Measurements from ENCODE around the gene CHD2. TPM values are rescaled to one million over a fixed set of nuclear protein-coding genes. Genes with fewer than 3 reads are reported as not detected.

Gene CHD2
- total RNA-seq, 2 experiments from 2014 or later = 92.8 to 95.7 TPM

DNA sequence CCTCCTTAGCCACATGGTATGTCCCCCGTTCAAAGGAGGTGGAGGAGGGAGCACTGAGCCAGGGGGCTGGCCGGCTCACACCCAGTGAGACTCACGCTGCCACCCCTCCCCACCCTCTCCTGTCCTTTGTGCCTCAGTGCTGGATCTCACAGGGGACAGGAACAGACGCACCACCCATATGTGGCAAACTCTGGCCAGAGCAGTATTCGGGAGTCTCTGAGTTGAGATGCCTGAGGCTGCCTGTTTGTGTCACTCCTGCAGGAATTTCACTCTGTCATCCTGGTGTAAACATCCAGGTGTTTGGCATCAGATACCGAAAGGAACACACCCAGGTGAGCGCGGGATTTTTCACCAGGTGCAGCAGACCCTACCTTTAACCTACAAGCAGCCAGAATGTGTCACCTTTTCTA lies 163.1 kb downstream of the CHD2 start:
- H3K36me3 Mint-ChIP-seq = no peaks in the 10 kb centered on the region
- H3K27ac Mint-ChIP-seq = no peak overlapping the region
- no peaks in the 10 kb centered on the region for H3K9me3 Mint-ChIP-seq
- H3K4me1 Mint-ChIP-seq = peaks cover 1% of the 10 kb centered on the region
- no peak overlapping the region for H3K4me3 Mint-ChIP-seq
- H3K27me3 Mint-ChIP-seq = peaks cover 10% of the 10 kb centered on the region
- no peak for DNase-seq

GRCh38 chr15:93063796-93064690 lies 163.9 kb downstream of the CHD2 start:
- Mint-ChIP-seq H3K36me3 (no peaks in the 10 kb centered on the region), H3K27ac (no peak overlapping the region), H3K4me3 (no peak overlapping the region), H3K4me1 (peaks cover 1% of the 10 kb centered on the region), H3K27me3 (peaks cover 10% of the 10 kb centered on the region), H3K9me3 (no peaks in the 10 kb centered on the region)
- no peak for DNase-seq

GRCh38 chr15:93065641-93066045 lies 165.5 kb downstream of the CHD2 start:
- no peak for DNase-seq
- Mint-ChIP-seq H3K27me3 (peaks cover 19% of the 10 kb centered on the region), H3K4me1 (peaks cover 1% of the 10 kb centered on the region), H3K4me3 (no peak overlapping the region), H3K9me3 (no peaks in the 10 kb centered on the region), H3K36me3 (no peaks in the 10 kb centered on the region), H3K27ac (no peak overlapping the region)

DNA sequence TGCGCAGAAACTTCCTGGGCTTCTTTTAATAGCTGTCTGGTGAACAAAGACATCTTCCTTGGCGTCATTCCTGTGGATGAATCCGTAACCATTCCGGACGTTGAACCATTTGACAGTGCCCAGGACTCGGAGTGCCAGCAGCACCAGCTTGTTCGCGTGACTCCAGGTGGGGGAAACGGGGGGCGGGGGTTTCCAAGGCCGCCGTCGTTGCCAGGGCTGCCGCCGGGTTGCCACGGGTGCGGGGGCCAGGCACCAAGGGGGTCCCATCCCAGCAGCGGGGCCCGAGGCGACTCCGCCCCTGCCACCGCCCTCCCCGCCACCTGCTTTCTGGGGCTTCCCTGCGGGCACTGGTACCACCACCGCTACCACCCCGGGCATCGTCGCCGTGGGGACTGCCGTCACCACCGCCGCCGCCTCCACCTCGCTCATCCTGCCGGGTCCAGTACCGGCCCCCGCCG lies 166.1 kb downstream of the CHD2 start:
- Mint-ChIP-seq H3K4me1 (peaks cover 1% of the 10 kb centered on the region), H3K4me3 (no peak overlapping the region), H3K9me3 (no peaks in the 10 kb centered on the region), H3K27me3 (peaks cover 25% of the 10 kb centered on the region), H3K27ac (no peak overlapping the region), H3K36me3 (no peaks in the 10 kb centered on the region)
- DNase-seq = no peak

DNA sequence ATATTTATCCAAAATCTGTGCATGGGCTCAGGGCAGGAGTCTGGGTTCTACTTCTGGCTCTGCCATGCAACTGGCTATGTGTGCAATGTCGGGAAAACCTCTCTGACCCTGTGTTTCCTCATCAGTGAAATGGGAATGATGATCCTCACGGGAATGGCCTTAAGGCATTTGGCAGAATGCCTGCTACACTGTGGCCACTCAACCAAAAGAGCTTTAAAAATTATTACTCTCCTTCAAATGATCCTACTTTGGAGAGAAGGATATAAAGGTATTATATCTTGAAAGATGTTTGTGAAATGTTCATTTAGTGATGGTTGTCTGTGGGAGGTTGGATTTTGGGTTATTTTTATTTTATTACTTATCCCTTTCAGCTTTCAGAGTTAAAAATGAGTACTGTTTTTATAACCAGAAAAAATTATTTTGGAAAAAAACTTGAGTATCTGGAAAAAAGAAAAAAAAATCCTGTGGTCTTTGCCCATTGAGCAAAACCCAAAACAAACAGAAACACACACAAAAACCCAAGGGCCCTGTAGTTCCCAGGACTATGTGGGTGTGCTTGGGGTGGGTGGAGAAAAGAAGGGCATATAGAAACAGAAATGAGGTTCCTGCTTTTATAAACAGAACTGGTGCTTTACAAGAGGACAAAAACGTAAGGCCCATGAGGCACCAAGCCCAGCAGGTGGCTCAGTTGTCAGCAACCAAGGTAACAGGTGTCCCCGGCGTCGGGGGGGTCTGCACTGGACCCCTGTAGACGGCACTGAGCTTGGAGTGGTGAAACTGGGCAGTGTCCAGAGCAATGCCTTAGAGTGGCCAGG lies 166.9 kb downstream of the CHD2 start:
- H3K4me3 Mint-ChIP-seq = no peak overlapping the region
- DNase-seq = no peak
- H3K4me1 Mint-ChIP-seq = peaks cover 2% of the 10 kb centered on the region
- H3K27ac Mint-ChIP-seq = no peak overlapping the region
- H3K27me3 Mint-ChIP-seq = peaks cover 33% of the 10 kb centered on the region
- H3K9me3 Mint-ChIP-seq = no peaks in the 10 kb centered on the region
- no peaks in the 10 kb centered on the region for H3K36me3 Mint-ChIP-seq

- Mint-ChIP-seq H3K9me3 (no peaks in the 10 kb centered on the region), H3K4me3 (no peak overlapping the region), H3K27ac (no peak overlapping the region), H3K27me3 (peaks cover 39% of the 10 kb centered on the region), H3K4me1 (peaks cover 4% of the 10 kb centered on the region), H3K36me3 (no peaks in the 10 kb centered on the region)
- DNase-seq = no peak
These were observed 167.5 kb downstream of the CHD2 start for GRCh38 chr15:93067649-93068085.

GRCh38 chr15:93068581-93069199 lies 168.6 kb downstream of the CHD2 start:
- Mint-ChIP-seq H3K9me3 (no peaks in the 10 kb centered on the region), H3K27ac (no peak overlapping the region), H3K4me1 (peaks cover 8% of the 10 kb centered on the region), H3K4me3 (no peak overlapping the region), H3K27me3 (peaks cover 44% of the 10 kb centered on the region), H3K36me3 (no peaks in the 10 kb centered on the region)
- DNase-seq = no peak

GRCh38 chr15:93070132-93070531 lies 170.0 kb downstream of the CHD2 start:
- DNase-seq = no peak
- no peaks in the 10 kb centered on the region for H3K36me3 Mint-ChIP-seq
- no peak overlapping the region for H3K27ac Mint-ChIP-seq
- H3K4me3 Mint-ChIP-seq = no peak overlapping the region
- peaks cover 8% of the 10 kb centered on the region for H3K4me1 Mint-ChIP-seq
- peaks cover 52% of the 10 kb centered on the region for H3K27me3 Mint-ChIP-seq
- H3K9me3 Mint-ChIP-seq = no peaks in the 10 kb centered on the region

DNA sequence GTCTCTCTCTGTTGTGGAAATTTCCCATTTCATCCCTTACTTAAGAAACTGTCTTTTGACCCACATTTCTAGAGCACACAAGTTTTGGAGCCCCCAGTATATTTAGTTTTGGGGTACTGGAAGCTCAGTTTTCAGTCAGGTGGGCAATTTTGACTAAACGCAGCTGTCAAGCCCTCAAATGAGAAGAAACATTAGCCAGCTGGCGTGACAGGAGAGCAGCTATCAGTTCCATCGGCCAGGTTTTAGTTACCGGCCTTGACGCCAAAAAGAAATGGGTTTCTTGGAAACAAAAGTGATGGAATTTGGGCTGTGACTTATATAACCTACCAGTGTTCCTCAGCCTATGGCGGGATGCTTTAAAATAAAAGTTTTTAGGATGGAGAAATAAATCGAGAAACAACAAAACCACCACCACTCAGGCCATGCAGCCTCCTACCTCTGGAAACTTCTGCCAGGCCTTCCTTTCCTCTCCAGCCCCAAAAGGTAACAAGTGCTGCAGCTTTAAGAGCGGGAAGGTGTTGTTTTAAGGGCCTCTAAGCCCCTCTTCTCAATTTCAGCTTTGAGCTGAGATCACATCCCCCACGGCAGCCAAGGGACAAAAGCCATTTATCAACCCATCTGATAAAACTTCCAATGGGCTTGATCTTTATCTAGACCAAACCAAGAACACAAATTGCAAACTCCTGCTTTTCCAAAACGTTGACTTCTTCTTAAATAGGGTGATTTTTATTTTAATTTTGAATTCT lies 170.6 kb downstream of the CHD2 start:
- DNase-seq = no peak
- H3K4me3 Mint-ChIP-seq = no peak overlapping the region

DNA sequence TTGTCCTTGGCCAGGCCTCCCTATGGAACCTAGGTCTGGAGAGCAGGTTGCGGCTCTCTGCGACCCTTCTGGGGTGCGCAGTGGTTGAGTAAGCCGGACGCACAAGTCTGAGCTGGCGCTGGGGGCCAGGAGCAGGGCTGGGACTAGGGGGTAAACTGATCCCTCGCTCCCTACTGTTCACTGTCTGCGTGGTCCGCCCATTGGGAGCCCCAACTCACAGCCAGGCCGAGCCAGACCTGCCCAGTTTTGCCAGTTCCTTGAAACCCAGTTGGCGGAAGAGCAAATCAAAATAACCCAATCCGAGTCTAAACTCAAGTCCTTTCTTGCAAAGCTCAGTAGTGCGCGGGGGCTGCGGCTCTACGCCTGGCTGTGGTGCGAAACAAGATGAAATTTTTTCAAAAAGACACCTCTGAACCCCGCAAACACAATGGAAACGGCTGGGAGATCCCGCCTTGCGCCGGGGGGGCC lies 171.4 kb downstream of the CHD2 start:
- Mint-ChIP-seq H3K4me3 (no peak overlapping the region), H3K4me1 (peaks cover 8% of the 10 kb centered on the region), H3K27me3 (peaks cover 64% of the 10 kb centered on the region), H3K9me3 (no peaks in the 10 kb centered on the region), H3K27ac (no peak overlapping the region), H3K36me3 (no peaks in the 10 kb centered on the region)
- no peak for DNase-seq

More for the DNA sequence above, 170.6 kb downstream of the CHD2 start:
- Mint-ChIP-seq H3K36me3 (no peaks in the 10 kb centered on the region), H3K27ac (no peak overlapping the region), H3K9me3 (no peaks in the 10 kb centered on the region), H3K4me1 (peaks cover 8% of the 10 kb centered on the region), H3K27me3 (peaks cover 57% of the 10 kb centered on the region)

- Mint-ChIP-seq H3K36me3 (no peaks in the 10 kb centered on the region), H3K4me1 (peaks cover 8% of the 10 kb centered on the region), H3K9me3 (no peaks in the 10 kb centered on the region), H3K27ac (no peak overlapping the region), H3K27me3 (peaks cover 70% of the 10 kb centered on the region), H3K4me3 (peak overlapping the region; percentile 52)
- DNase-seq = no peak
These were observed 171.9 kb downstream of the CHD2 start for GRCh38 chr15:93072011-93072410.

- Mint-ChIP-seq H3K27me3 (peaks cover 70% of the 10 kb centered on the region), H3K36me3 (no peaks in the 10 kb centered on the region), H3K9me3 (no peaks in the 10 kb centered on the region), H3K27ac (no peak overlapping the region), H3K4me1 (peaks cover 8% of the 10 kb centered on the region), H3K4me3 (peak overlapping the region; percentile 70)
- no peak for DNase-seq
These were observed 172.6 kb downstream of the CHD2 start for GRCh38 chr15:93072411-93073394.

GRCh38 chr15:93073465-93073952 lies 173.4 kb downstream of the CHD2 start:
- Mint-ChIP-seq H3K9me3 (no peaks in the 10 kb centered on the region), H3K4me1 (peaks cover 8% of the 10 kb centered on the region), H3K27me3 (peaks cover 70% of the 10 kb centered on the region), H3K4me3 (peak overlapping the region; percentile 70), H3K27ac (no peak overlapping the region), H3K36me3 (no peaks in the 10 kb centered on the region)
- no peak for DNase-seq
